ENCODE results near the gene PUM1.
"Not testable (repeated sequence)": the region's sequence is repeated elsewhere in the genome, so short reads cannot be mapped to it uniquely, and the experiment has no call there.

The PUM1 gene

GRCh38 chr1:30990591-30990990 is 74.9 kb downstream of the PUM1 start:
- FAIRE-seq = no peak

- no peak for FAIRE-seq
Observed at GRCh38 chr1:30988045-30988444, 77.5 kb downstream of the PUM1 start.

GRCh38 chr1:30986755-30987154 is 78.8 kb downstream of the PUM1 start:
- no peak for FAIRE-seq

- FAIRE-seq = no peak
Observed at GRCh38 chr1:30984991-30985503, 80.5 kb downstream of the PUM1 start.

- FAIRE-seq = no peak
Observed at GRCh38 chr1:30984165-30984889, 81.2 kb downstream of the PUM1 start.

GRCh38 chr1:30982937-30983336 is 82.6 kb downstream of the PUM1 start:
- no peak for FAIRE-seq

- no peak for FAIRE-seq
Observed at GRCh38 chr1:30982431-30982830, 83.1 kb downstream of the PUM1 start.

- FAIRE-seq = no peak
Observed at GRCh38 chr1:30981172-30981571, 84.3 kb downstream of the PUM1 start.

GRCh38 chr1:30977511-30977910 is 88.0 kb downstream of the PUM1 start:
- FAIRE-seq = no peak

- no peak for FAIRE-seq
Observed at GRCh38 chr1:30977105-30977504, 88.4 kb downstream of the PUM1 start.

GRCh38 chr1:30976143-30976542 is 89.4 kb downstream of the PUM1 start:
- FAIRE-seq = no peak

GRCh38 chr1:30975217-30975616 is 90.3 kb downstream of the PUM1 start:
- FAIRE-seq = no peak

GRCh38 chr1:30974536-30974935 is 91.0 kb downstream of the PUM1 start:
- no peak for FAIRE-seq

GRCh38 chr1:30972349-30972748 is 93.2 kb downstream of the PUM1 start:
- not testable (repeated sequence) for FAIRE-seq

GRCh38 chr1:30971496-30971895 is 94.0 kb downstream of the PUM1 start:
- no peak for FAIRE-seq

GRCh38 chr1:30969903-30970302 is 95.6 kb downstream of the PUM1 start:
- no peak for FAIRE-seq

- no peak for FAIRE-seq
Observed at GRCh38 chr1:30968220-30968971, 97.1 kb downstream of the PUM1 start.

- FAIRE-seq = no peak
Observed at GRCh38 chr1:30966690-30967369, 98.7 kb downstream of the PUM1 start.

GRCh38 chr1:30965924-30966599 is 99.5 kb downstream of the PUM1 start:
- FAIRE-seq = no peak

GRCh38 chr1:30964706-30965105 is 100.8 kb downstream of the PUM1 start:
- FAIRE-seq = no peak

GRCh38 chr1:30962609-30963508 is 102.7 kb downstream of the PUM1 start:
- no peak for FAIRE-seq
